NT2/D1 (cell line): ENCODE results near the gene TTPAL.

ENCODE experiments used
- DNase-seq: peaks from one replicate; pipeline ENCODE4 v3.0.0-alpha.2; 2011; ENCODE audit warnings: low read depth, low spot score
- H3K27me3 ChIP-seq: 2 replicates; pipeline ENCODE4 v1.6.0; 2011; ENCODE audit warnings: mild to moderate bottlenecking; ENCODE audit not compliant: insufficient read length, insufficient read depth
- H3K36me3 ChIP-seq: 2 replicates; pipeline ENCODE4 v1.6.1; 2011; ENCODE audit warnings: mild to moderate bottlenecking, low read length, mixed read lengths; ENCODE audit not compliant: insufficient read depth, insufficient read length
- H3K4me1 ChIP-seq: 2 replicates; pipeline ENCODE4 v1.5.1; 2011; ENCODE audit not compliant: insufficient read depth, insufficient read length
- H3K4me3 ChIP-seq: 2 replicates; pipeline ENCODE4 v1.5.1; 2011; ENCODE audit warnings: low read depth; ENCODE audit not compliant: insufficient read length
- H3K9ac ChIP-seq: 2 replicates; pipeline ENCODE4 v1.6.0; 2011; ENCODE audit warnings: low read depth; ENCODE audit not compliant: insufficient read length
- H3K9me3 ChIP-seq: 2 replicates; pipeline ENCODE4 v1.5.1; 2011; ENCODE audit warnings: mild to moderate bottlenecking, low read length; ENCODE audit not compliant: insufficient read depth
- SUZ12 ChIP-seq: IDR thresholded peaks from 2 replicates; pipeline ENCODE4 v1.6.1; 2011; ENCODE audit not compliant: insufficient read length, insufficient read depth; ENCODE audit errors: extremely low read depth
- YY1 ChIP-seq: IDR thresholded peaks from 2 replicates; pipeline ENCODE4 v1.6.1; 2011; ENCODE audit not compliant: insufficient read length, insufficient read depth
- ZNF274 ChIP-seq: IDR thresholded peaks from 2 replicates; pipeline ENCODE4 v1.6.1; 2011; ENCODE audit warnings: mild to moderate bottlenecking, low read depth, low read length

TTPAL gene

DNA sequence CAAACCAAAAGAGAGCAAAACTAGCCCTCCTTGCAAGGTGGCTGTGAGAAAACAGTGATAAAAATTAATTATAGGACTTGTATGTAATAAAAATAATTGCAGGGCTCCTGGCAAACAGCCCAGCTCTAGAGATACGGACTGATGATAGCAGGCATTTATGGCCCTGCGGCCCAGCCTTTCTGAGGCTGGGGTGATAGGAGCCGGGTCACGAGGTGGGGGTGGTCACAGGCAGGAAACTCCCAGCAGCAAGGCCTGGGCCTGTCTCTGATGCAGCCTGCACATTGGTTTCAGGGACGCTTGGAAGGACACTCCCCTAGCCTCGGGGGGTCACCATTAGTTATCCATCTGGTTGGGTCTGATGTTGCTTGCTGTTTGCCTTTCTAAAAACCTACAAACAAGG lies 18.7 kb upstream of the TTPAL start:
- Histone ChIP-seq H3K9me3 (no peaks in the 10 kb centered on the region), H3K27me3 (no peaks in the 10 kb centered on the region), H3K9ac (no peak overlapping the region), H3K36me3 (no peaks in the 10 kb centered on the region), H3K4me3 (no peak overlapping the region), H3K4me1 (no peaks in the 10 kb centered on the region)
- TF ChIP-seq SUZ12 (no peak), ZNF274 (no peak), YY1 (no peak)
- no peak for DNase-seq

DNA sequence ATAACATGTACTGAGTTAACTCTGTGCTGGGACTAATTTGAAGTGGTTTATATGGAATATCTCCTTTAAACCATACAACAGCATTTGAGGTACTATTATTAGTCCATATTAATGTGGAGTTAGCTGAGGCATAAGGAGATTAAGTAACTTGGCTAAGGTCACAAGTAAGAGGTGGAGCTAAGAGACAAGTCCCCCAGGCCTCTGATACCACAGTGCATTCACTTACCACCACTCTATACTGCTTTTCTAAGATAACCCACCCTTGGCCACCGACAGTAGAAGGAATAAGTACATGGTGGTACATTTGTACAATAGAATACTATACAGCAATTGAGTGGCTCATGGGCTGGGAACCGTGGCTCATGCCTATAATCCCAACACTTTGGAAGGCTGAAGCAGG lies 16.4 kb upstream of the TTPAL start:
- no peaks in the 10 kb centered on the region for H3K4me1 ChIP-seq
- no peaks in the 10 kb centered on the region for H3K36me3 ChIP-seq
- no peak overlapping the region for H3K4me3 ChIP-seq
- H3K9me3 ChIP-seq, result no peaks in the 10 kb centered on the region
- TF ChIP-seq YY1, result no peak
- no peak for TF ChIP-seq SUZ12
- no peak for TF ChIP-seq ZNF274
- DNase-seq, result no peak
- H3K27me3 ChIP-seq, result no peaks in the 10 kb centered on the region
- no peak overlapping the region for H3K9ac ChIP-seq

DNA sequence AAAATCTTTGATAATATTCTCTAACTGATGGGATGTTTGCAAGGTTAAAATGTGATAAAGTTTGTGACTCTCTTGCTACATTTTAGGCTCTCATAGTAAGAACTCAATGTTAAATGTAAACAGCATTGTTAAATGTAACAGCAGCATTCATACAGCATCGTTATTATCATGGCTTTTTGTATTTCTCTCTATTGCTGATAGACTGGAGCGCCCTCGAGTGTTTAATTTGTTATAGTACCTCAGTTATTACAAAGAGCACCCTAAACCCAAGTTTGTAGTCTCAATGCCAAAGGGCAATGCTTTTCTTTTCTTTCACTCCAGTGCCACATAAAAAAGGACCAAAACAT lies 14.9 kb upstream of the TTPAL start:
- H3K9me3 ChIP-seq, result no peaks in the 10 kb centered on the region
- no peak overlapping the region for H3K9ac ChIP-seq
- no peaks in the 10 kb centered on the region for H3K4me1 ChIP-seq
- H3K4me3 ChIP-seq, result no peak overlapping the region
- DNase-seq, result no peak
- TF ChIP-seq ZNF274 (no peak), SUZ12 (no peak), YY1 (no peak)
- H3K27me3 ChIP-seq, result no peaks in the 10 kb centered on the region
- H3K36me3 ChIP-seq, result no peaks in the 10 kb centered on the region

DNA sequence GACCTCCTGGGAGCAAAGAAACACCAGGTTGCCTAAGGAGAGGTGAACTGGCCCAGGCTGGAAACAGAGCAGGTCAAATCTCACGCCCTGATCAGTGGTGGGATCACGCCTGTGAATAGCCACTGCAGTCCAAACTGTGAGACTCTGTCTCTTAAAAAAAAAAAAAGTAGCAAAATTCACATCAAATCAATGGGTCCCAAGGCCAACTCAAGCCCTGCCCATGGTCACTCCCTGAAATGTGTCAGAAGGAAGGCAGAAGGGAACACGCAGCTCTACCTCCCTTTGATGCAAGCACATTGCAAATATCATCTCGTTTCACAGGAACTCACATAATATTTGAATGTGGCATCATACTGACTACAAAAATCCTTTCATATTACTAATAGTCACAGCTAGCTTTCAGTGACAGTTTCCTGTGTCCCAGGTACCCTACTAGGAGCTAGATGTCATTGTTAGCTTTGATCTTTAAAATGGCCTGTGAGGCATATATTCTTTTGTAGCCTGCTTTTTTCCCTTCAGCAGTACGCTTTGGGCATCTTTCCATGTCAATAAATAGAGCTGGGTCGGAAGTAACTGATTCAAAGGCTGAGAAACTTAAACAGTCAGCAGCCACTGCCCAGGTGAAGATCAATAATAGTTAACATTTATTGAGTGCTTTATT lies 14.4 kb upstream of the TTPAL start:
- no peaks in the 10 kb centered on the region for H3K4me1 ChIP-seq
- no peaks in the 10 kb centered on the region for H3K36me3 ChIP-seq
- no peak overlapping the region for H3K4me3 ChIP-seq
- H3K9me3 ChIP-seq, result no peaks in the 10 kb centered on the region
- no peak for DNase-seq
- TF ChIP-seq YY1, result no peak
- TF ChIP-seq ZNF274, result no peak
- no peak for TF ChIP-seq SUZ12
- no peaks in the 10 kb centered on the region for H3K27me3 ChIP-seq
- H3K9ac ChIP-seq, result no peak overlapping the region

DNA sequence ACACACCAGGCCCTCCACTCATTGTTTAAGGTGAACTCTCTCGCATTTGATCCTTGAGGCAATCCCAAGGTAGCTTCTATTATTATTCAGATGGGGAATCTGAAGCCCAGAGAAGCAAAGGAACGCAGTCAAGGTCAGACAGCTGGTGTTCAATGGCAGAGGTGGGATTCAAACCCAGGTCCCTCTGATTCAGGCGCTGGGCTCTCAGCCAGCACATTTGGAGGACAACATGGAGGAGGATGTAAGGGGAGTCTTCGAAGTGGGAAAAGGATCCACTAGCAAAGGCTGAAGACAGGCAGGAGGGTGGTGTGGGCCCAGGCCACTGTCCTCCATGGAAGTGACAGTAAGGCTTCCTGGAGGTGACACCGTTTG lies 13.9 kb upstream of the TTPAL start:
- TF ChIP-seq YY1 (no peak), SUZ12 (no peak), ZNF274 (no peak)

DNA sequence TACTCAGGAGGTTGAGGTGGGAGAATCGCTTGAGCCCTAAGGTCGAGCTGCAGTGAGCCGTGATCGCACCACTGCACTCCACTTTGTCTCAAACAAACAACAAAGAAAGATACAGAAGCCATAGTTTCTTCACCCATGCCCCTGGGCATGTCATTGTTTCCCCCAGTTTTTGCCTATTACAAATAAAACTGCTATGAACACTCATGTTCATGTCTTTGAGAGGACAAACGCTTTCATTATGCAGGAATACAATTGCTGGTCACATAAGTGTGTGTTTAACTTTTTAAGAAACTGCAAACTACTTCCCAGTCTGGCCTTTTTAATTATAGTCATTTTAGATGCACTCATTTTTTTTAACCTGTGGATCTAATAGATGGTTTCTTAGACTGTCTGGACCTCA lies 12.2 kb upstream of the TTPAL start:
- no peaks in the 10 kb centered on the region for H3K36me3 ChIP-seq
- H3K27me3 ChIP-seq, result no peaks in the 10 kb centered on the region
- no peaks in the 10 kb centered on the region for H3K9me3 ChIP-seq
- TF ChIP-seq YY1 (no peak), SUZ12 (no peak), ZNF274 (no peak)
- H3K4me1 ChIP-seq, result no peaks in the 10 kb centered on the region
- H3K9ac ChIP-seq, result no peak overlapping the region
- no peak for DNase-seq
- H3K4me3 ChIP-seq, result no peak overlapping the region

More for the DNA sequence above, 13.9 kb upstream of the TTPAL start:
- Histone ChIP-seq H3K4me1 (no peaks in the 10 kb centered on the region), H3K9me3 (no peaks in the 10 kb centered on the region), H3K4me3 (no peak overlapping the region), H3K36me3 (no peaks in the 10 kb centered on the region), H3K9ac (no peak overlapping the region), H3K27me3 (no peaks in the 10 kb centered on the region)
- no peak for DNase-seq

DNA sequence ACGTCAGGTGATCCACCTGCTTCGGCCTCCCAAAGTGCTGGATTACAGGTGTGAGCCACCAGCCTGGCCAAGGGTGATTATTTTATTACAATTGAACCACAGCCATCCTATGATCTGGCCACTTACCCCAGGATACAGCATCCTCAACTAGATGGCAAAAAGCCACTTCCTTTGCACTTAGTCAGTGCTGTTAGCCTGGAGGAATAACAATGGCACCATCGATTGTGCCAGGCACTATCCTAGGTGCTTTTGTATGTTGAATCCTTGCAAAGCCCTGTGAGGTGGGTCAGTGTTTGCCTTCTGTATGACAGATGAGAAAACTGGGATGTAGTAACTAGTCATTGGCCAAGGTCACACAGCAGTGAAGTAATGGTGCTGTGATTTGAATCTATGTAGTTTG lies 11.2 kb upstream of the TTPAL start:
- H3K36me3 ChIP-seq, result no peaks in the 10 kb centered on the region
- no peak overlapping the region for H3K9ac ChIP-seq
- no peak for TF ChIP-seq ZNF274
- DNase-seq, result no peak
- no peak overlapping the region for H3K4me3 ChIP-seq
- H3K4me1 ChIP-seq, result no peaks in the 10 kb centered on the region
- no peaks in the 10 kb centered on the region for H3K9me3 ChIP-seq
- no peaks in the 10 kb centered on the region for H3K27me3 ChIP-seq

DNA sequence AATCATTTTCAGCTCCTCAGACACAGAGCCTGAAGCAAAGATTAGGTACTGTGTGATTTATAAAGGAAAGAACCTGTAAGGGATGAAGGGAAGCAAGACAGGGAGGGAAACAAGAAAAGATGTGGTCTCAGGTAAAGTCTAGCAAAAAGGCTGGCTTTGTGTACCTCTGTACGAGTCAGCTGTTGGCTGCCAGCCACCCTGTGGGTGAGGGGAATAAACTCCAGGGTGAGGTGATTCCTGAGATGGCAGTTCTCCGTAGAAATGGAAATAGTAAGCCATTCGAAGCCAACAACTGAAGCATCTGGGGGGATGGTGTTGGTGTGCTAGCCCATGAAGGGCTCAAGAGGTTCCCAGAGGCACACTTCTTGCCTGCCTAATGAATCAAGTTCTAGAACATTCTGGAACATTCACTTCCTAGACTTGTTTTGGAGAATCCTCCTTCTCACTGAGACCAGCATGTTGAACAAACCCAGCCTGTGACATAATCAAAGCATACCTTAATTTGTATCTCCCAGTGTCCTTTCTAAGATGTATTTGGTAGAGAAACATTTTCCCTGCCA lies 10.6 kb upstream of the TTPAL start:
- H3K27me3 ChIP-seq, result no peaks in the 10 kb centered on the region
- no peak for TF ChIP-seq ZNF274
- TF ChIP-seq YY1, result no peak
- no peak for TF ChIP-seq SUZ12
- H3K4me3 ChIP-seq, result no peak overlapping the region
- DNase-seq, result no peak
- no peaks in the 10 kb centered on the region for H3K36me3 ChIP-seq
- H3K9me3 ChIP-seq, result no peaks in the 10 kb centered on the region
- H3K4me1 ChIP-seq, result no peaks in the 10 kb centered on the region
- no peak overlapping the region for H3K9ac ChIP-seq
